Adrenal gland (tissue), 5 donors: ENCODE results near the gene PLA1A.
A peak's percentile ranks its signal among the peaks of the same experiment; 100 is the strongest.

ENCODE experiments used
- POLR2A ChIP-seq, 2 donors: fragments of 450-650 bp; IDR thresholded peaks; one replicate each; pipeline ENCODE4 v1.6.1; 2017; ENCODE audit warnings: antibody characterized with exemption in 2 of 2, mild to moderate bottlenecking in 2 of 2, moderate library complexity in 1 of 2
- TF ChIP-seq, protein P1 (sequence below), 6 experiments: fragments of 450-650 bp in 4 of 6; fragments of 200-600 bp in 2 of 6; sonication (generic) in 1 of 6; IDR thresholded peaks; 1 replicate in 5 of 6; 2 replicates in 1 of 6; pipeline versions ENCODE4 v1.5.1 to v1.8.0; 2016 to 2021; ENCODE audit warnings: antibody characterized with exemption in 6 of 6, mild to moderate bottlenecking in 2 of 6, moderate library complexity in 1 of 6
- donor health status: DM: no; HTN: no; CAD: no.

DNA sequence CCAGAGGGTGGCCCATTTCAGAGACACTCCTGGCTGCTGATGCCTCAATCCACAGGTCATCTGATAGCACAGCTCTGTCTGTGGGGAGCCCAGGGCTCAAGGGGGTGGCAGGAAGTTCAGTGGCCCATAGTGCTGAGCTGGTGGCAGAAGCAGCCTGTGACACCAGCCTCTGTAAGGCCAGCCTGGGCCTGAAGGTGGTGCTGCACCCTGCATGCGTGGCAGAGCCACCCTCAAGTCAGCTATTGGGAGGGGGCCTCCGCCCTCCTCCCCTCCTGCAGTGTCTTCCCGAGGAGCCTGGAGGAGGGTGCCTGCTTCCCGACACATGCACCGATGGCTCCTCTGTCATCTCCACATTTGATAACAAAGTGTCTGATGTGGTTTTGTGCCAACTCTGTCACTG is 3.0 kb downstream of the PLA1A start:
- TF ChIP-seq, protein P1, sequence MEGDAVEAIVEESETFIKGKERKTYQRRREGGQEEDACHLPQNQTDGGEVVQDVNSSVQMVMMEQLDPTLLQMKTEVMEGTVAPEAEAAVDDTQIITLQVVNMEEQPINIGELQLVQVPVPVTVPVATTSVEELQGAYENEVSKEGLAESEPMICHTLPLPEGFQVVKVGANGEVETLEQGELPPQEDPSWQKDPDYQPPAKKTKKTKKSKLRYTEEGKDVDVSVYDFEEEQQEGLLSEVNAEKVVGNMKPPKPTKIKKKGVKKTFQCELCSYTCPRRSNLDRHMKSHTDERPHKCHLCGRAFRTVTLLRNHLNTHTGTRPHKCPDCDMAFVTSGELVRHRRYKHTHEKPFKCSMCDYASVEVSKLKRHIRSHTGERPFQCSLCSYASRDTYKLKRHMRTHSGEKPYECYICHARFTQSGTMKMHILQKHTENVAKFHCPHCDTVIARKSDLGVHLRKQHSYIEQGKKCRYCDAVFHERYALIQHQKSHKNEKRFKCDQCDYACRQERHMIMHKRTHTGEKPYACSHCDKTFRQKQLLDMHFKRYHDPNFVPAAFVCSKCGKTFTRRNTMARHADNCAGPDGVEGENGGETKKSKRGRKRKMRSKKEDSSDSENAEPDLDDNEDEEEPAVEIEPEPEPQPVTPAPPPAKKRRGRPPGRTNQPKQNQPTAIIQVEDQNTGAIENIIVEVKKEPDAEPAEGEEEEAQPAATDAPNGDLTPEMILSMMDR (IDR thresholded peaks at IDR 0.05): peak; percentile 31 to 74 (median 64)
- TF ChIP-seq POLR2A (IDR thresholded peaks at IDR 0.05): no peak
